Endothelial cell of umbilical vein (primary cell): ENCODE results near the gene SLC6A1. TPM values are rescaled to one million over a fixed set of nuclear protein-coding genes. Genes with fewer than 3 reads are reported as not detected.

ENCODE experiments used
- BruUV-seq: library from RNA; stranded (reverse); fragments of 400-500 nt; replicated peaks from 2 replicates; lab custom pipeline; 2021; lab: Mats Ljungman, UMichigan
- CTCF ChIA-PET: fragments of 300-600, 350-600 bp; sonication (Branson Sonifier 250); formaldehyde crosslinking; loops from one replicate; lab custom pipeline; 2021; ENCODE audit warnings: antibody characterized with exemption, inconsistent platforms; lab: Charles Lee
- POLR2A ChIA-PET: fragments of 300-600, 350-600 bp; sonication (Branson Sonifier 250); formaldehyde crosslinking; loops from one replicate; lab custom pipeline; 2021; ENCODE audit warnings: antibody characterized with exemption, inconsistent platforms; lab: Charles Lee
- DNase-seq: peaks from one replicate; pipeline ENCODE4 v3.0.0-alpha.2; 2011; ENCODE audit warnings: low read depth, low spot score
- FAIRE-seq: peaks from 2 replicates; lab custom pipeline; 2011; peaks lifted over from hg19 to GRCh38; lab: Jason Lieb, UNC
- H2AFZ ChIP-seq: 2 replicates; pipeline ENCODE4 v1.6.0; 2012; ENCODE audit warnings: low read depth, low read length, control low read depth, inconsistent platforms
- H3K27ac ChIP-seq: 2 replicates; pipeline ENCODE4 v1.5.1; 2011; ENCODE audit warnings: low read depth, mild to moderate bottlenecking, control low read depth, low read length, moderate library complexity; ENCODE audit not compliant: insufficient read depth
- H3K27me3 ChIP-seq, 2 experiments: 2 replicates each; pipeline versions ENCODE4 v1.6.0 to v1.6.1; 2011; ENCODE audit warnings: low read length in 2 of 2, mixed read lengths in 1 of 2; ENCODE audit not compliant: control insufficient read depth in 2 of 2, insufficient read depth in 2 of 2
- H3K36me3 ChIP-seq, 2 experiments: 2 replicates in 1 of 2; 3 replicates in 1 of 2; pipeline ENCODE4 v1.5.1; 2011; ENCODE audit warnings: low read length in 2 of 2, mild to moderate bottlenecking in 1 of 2, moderate library complexity in 1 of 2; ENCODE audit not compliant: control insufficient read depth in 2 of 2, insufficient read depth in 2 of 2; ENCODE audit errors: extremely low read depth in 1 of 2
- H3K4me1 ChIP-seq: 3 replicates; pipeline ENCODE4 v1.5.1; 2011; ENCODE audit warnings: mild to moderate bottlenecking, low read length; ENCODE audit not compliant: control insufficient read depth, insufficient read depth; ENCODE audit errors: extremely low read depth
- H3K4me2 ChIP-seq: 2 replicates; pipeline ENCODE4 v1.6.1; 2011; ENCODE audit warnings: low read length, control low read depth, mixed read lengths; ENCODE audit not compliant: insufficient read depth
- H3K4me3 ChIP-seq, 3 experiments: fragments of 200-600 bp in 1 of 3; sonication (generic), shearing (Covaris generic) in 1 of 3; replicated peaks in 1 of 3; 2 replicates each; pipeline ENCODE4 v1.5.1; 2011 to 2016; ENCODE audit warnings: control low read depth in 3 of 3, low read length in 3 of 3, mild to moderate bottlenecking in 2 of 3, inconsistent platforms in 1 of 3, low read depth in 1 of 3, moderate library complexity in 1 of 3; ENCODE audit not compliant: insufficient read depth in 1 of 3
- H3K79me2 ChIP-seq: 2 replicates; pipeline ENCODE4 v1.6.0; 2012; ENCODE audit warnings: low read length, inconsistent platforms; ENCODE audit not compliant: control insufficient read depth, insufficient read depth
- H3K9ac ChIP-seq: replicated peaks from 2 replicates; pipeline ENCODE3; 2011; ENCODE audit warnings: low read length, control low read depth; ENCODE audit not compliant: insufficient read depth; ENCODE audit errors: extremely low read depth
- H3K9me1 ChIP-seq: replicated peaks from 3 replicates; pipeline ENCODE4 v1.6.0; 2011; ENCODE audit warnings: mild to moderate bottlenecking, low read length; ENCODE audit not compliant: control insufficient read depth, insufficient read depth; ENCODE audit errors: extremely low read depth
- H3K9me3 ChIP-seq: replicated peaks from 2 replicates; pipeline ENCODE4 v1.5.1; 2012; ENCODE audit warnings: low read length, inconsistent platforms; ENCODE audit not compliant: control insufficient read depth, insufficient read depth
- H4K20me1 ChIP-seq: replicated peaks from 2 replicates; pipeline ENCODE3; 2011; ENCODE audit warnings: mild to moderate bottlenecking, low read length; ENCODE audit not compliant: control insufficient read depth, insufficient read depth; ENCODE audit errors: extremely low read depth
- CTCF ChIP-seq, 2 donors: IDR thresholded peaks; 1 replicate in 1 of 2; 2 replicates in 1 of 2; pipeline ENCODE4 v1.5.1; 2011; ENCODE audit warnings: low read length in 2 of 2, mild to moderate bottlenecking in 2 of 2, moderate library complexity in 2 of 2, control low read depth in 1 of 2, inconsistent platforms in 1 of 2, low read depth in 1 of 2; ENCODE audit not compliant: insufficient read depth in 1 of 2; ENCODE audit errors: extremely low read depth in 1 of 2
- EZH2 ChIP-seq: IDR thresholded peaks from 2 replicates; pipeline ENCODE4 v1.6.1; 2012; ENCODE audit warnings: borderline replicate concordance, low read depth, mild to moderate bottlenecking, moderate library complexity, low read length, inconsistent platforms; ENCODE audit not compliant: severe bottlenecking
- FOS ChIP-seq: IDR thresholded peaks from 2 replicates; pipeline ENCODE4 v1.6.1; 2011; ENCODE audit warnings: mild to moderate bottlenecking, low read length, moderate library complexity, borderline replicate concordance; ENCODE audit not compliant: insufficient read depth
- GATA2 ChIP-seq: IDR thresholded peaks from 2 replicates; pipeline ENCODE4 v1.7.0; 2011; ENCODE audit warnings: low read depth, mild to moderate bottlenecking, moderate library complexity, mixed read lengths, low read length; ENCODE audit not compliant: insufficient read length, insufficient read depth
- JUN ChIP-seq: IDR thresholded peaks from 2 replicates; pipeline ENCODE4 v1.6.1; 2011; ENCODE audit warnings: borderline replicate concordance, low read depth; ENCODE audit not compliant: insufficient read length, insufficient read depth
- MAX ChIP-seq: IDR thresholded peaks from 2 replicates; pipeline ENCODE4 v1.6.1; 2011; ENCODE audit not compliant: insufficient read depth, insufficient read length
- MYC ChIP-seq: IDR thresholded peaks from one replicate; pipeline ENCODE4 v1.6.1; 2011; ENCODE audit warnings: mild to moderate bottlenecking, low read depth, low read length
- POLR2A ChIP-seq: IDR thresholded peaks from 2 replicates; pipeline ENCODE4 v1.6.1; 2012; ENCODE audit warnings: low read depth, mild to moderate bottlenecking, control low read depth, low read length
- POLR2AphosphoS5 ChIP-seq: IDR thresholded peaks from 2 replicates; pipeline ENCODE4 v1.6.1; 2012; ENCODE audit warnings: low read depth, mild to moderate bottlenecking, control low read depth, low read length, moderate library complexity; ENCODE audit not compliant: insufficient read depth
- dilution Hi-C: fragments of 300-500 bp; cut with MboI; formaldehyde crosslinking; loops from one replicate; pipeline ENCODE4 v1.15.0; 2019; ENCODE audit warnings: low sequenced_read_pairs; ENCODE audit not compliant: extremely low pct_ligation_motif_present
- intact Hi-C: fragments of 100-400 bp; cut with micrococcal nuclease; formaldehyde crosslinking; loops from one replicate; pipeline ENCODE4 v1.10.0; 2022
- polyA plus RNA-seq, 4 experiments: library from polyadenylated mRNA; depleted of rRNA in 3 of 4; stranded (reverse) in 3 of 4; unstranded in 1 of 4; fragments of >200 nt; gene quantifications; 2 replicates each; pipeline versions ENCODE4 v1.2.1 to v1.2.3, GENCODE V29; 2011 to 2012; ENCODE audit warnings: missing spikeins in 1 of 4
- total RNA-seq: library from RNA; stranded (reverse); gene quantifications from 2 replicates; pipeline ENCODE4 v1.2.3, GENCODE V29; 2021

Gene SLC6A1
- total and polyA plus RNA-seq, 2 donors (not counting 3 experiments of a cell fraction or from before 2014, with no cell fraction given), result not detected

DNA sequence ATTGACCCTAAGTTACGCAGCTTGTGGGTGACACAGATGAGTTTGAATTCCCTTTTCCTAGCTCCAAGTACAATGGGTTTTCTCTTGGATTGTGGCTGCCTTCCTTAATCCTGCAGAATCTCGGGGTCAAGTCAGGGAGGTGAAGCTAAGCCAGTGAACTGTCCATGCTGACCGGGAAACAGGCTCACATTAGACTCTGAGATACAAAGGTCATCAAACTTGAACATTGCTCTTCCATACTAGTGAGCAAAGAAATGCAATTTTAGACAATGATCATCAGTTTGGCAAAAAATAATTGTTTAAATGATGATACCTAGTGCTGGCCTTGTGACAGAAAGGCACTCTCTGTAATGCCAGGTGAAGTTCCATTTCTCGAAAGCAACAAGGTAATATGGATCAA is 31.6 kb downstream of the SLC6A1 start:
- intact Hi-C loops (no loop called here), dilution Hi-C loops (no loop called here)
- no peak overlapping the region for H3K4me3 ChIP-seq
- TF ChIP-seq JUN, result no peak
- no peak for TF ChIP-seq CTCF (IDR thresholded peaks at IDR 0.05; ENCODE audit: extremely low read depth in 1 of 2, insufficient read depth in 1 of 2, low read depth in 1 of 2, low read length in 2 of 2)
- TF ChIP-seq MYC, result no peak
- TF ChIP-seq POLR2A, result no peak
- no peak for TF ChIP-seq FOS
- TF ChIP-seq GATA2, result no peak
- H3K79me2 ChIP-seq, result no peaks in the 10 kb centered on the region
- no TSS peak for BruUV-seq
- peaks cover 8 to 9% of the 10 kb centered on the region in 2 experiments for H3K27me3 ChIP-seq
- POLR2A ChIA-PET, result no interaction called here
- no peak for FAIRE-seq
- no peak overlapping the region for H3K27ac ChIP-seq
- no peak overlapping the region for H3K4me2 ChIP-seq
- no peaks in the 10 kb centered on the region for H3K9me3 ChIP-seq
- CTCF ChIA-PET, result interaction anchor here (0.7 kb wide), 1 partner anchor 16 kb away, joined by 3 read pairs; no protein-coding TSS in a partner anchor
- no peak overlapping the region for H3K9ac ChIP-seq
- no peaks in the 10 kb centered on the region for H3K9me1 ChIP-seq
- no peak overlapping the region for H2AFZ ChIP-seq
- H4K20me1 ChIP-seq, result no peaks in the 10 kb centered on the region
- DNase-seq, result no peak
- H3K36me3 ChIP-seq, result no peaks in the 10 kb centered on the region
- H3K4me1 ChIP-seq, result peaks cover 5% of the 10 kb centered on the region

DNA sequence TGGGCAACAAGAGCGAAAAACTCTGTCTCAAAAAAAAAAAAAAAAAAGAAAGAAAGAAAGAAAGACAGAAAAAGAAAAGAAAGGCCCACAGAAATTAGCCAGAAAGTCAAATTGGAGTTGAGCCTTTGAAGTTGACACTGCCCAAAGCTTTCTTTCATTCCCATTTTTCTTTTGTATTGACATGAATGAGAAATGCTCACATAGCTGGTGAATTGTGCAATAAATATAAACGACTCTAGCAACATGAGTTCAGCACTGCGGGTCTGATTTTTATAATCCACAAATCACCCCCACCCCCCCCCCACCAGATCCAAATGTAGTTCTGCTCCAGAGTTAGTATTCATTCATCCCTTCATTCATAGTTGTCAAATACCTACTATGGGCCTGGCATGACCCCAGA is 37.4 kb downstream of the SLC6A1 start:
- Histone ChIP-seq H3K27ac (no peak overlapping the region), H3K9me3 (no peaks in the 10 kb centered on the region), H3K4me1 (no peaks in the 10 kb centered on the region), H3K79me2 (no peaks in the 10 kb centered on the region), H3K4me2 (no peak overlapping the region), H3K9me1 (no peaks in the 10 kb centered on the region), H3K36me3 (no peaks in the 10 kb centered on the region), H3K27me3 (peaks cover 0 to 5% of the 10 kb centered on the region in 2 experiments), H4K20me1 (no peaks in the 10 kb centered on the region), H2AFZ (no peak overlapping the region), H3K4me3 (no peak overlapping the region), H3K9ac (no peak overlapping the region)
- TF ChIP-seq GATA2 (no peak), EZH2 (no peak), MYC (no peak), FOS (no peak), CTCF (IDR thresholded peaks at IDR 0.05; ENCODE audit: extremely low read depth in 1 of 2, insufficient read depth in 1 of 2, low read depth in 1 of 2, low read length in 2 of 2) (no peak), POLR2AphosphoS5 (no peak), JUN (no peak), POLR2A (no peak), MAX (no peak)
- BruUV-seq, result no TSS peak
- CTCF ChIA-PET, result interaction anchor here (0.8 to 1.4 kb wide), 3 partner anchors 11 to 31 kb away, joined by 3 to 4 read pairs (median 3); no protein-coding TSS in a partner anchor
- DNase-seq, result no peak
- FAIRE-seq, result no peak
- dilution Hi-C loops, result no loop called here
- intact Hi-C loops, result no loop called here
- POLR2A ChIA-PET, result no interaction called here
